Measurements from ENCODE around the gene SHOC2.

SHOC2 gene

GRCh38 chr10:110916554-110917346 lies 2.7 kb upstream of the SHOC2 start:
- no peak overlapping the region for H3K4me3 ChIP-seq (ENCODE audit: low read length)
- DNase-seq (ENCODE audit: low read depth), result peak; percentile 41
- no peak for TF ChIP-seq CTCF (conservative IDR thresholded peaks at IDR 0.05; ENCODE audit: low read depth, low read length)

GRCh38 chr10:110918269-110918642 lies 1.1 kb upstream of the SHOC2 start:
- H3K4me3 ChIP-seq (ENCODE audit: low read length), result peak overlapping the region; percentile 91
- peak; percentile 80 for DNase-seq (ENCODE audit: low read depth)
- no peak for TF ChIP-seq CTCF (conservative IDR thresholded peaks at IDR 0.05; ENCODE audit: low read depth, low read length)

GRCh38 chr10:110918643-110919348 lies 608 bp upstream of the SHOC2 start, which contains the start of gene BBIP1:
Gene BBIP1 (minus strand): TSS chr10:110919180. CDS start chr10:110918157, 1,023 bp downstream.
- DNase-seq (ENCODE audit: low read depth), result peak; percentile 99
- H3K4me3 ChIP-seq (ENCODE audit: low read length), result peak within 1 kb of the TSS; percentile 91
- no peak for TF ChIP-seq CTCF (conservative IDR thresholded peaks at IDR 0.05; ENCODE audit: low read depth, low read length)

- DNase-seq (ENCODE audit: low read depth), result no peak
- TF ChIP-seq CTCF (conservative IDR thresholded peaks at IDR 0.05; ENCODE audit: low read depth, low read length), result no peak
Measured at GRCh38 chr10:110919971-110920881, 822 bp downstream of the SHOC2 start.

GRCh38 chr10:110923856-110924493 lies 4.6 kb downstream of the SHOC2 start:
- DNase-seq (ENCODE audit: low read depth), result no peak
- H3K4me3 ChIP-seq (ENCODE audit: low read length), result no peak overlapping the region
- TF ChIP-seq CTCF (conservative IDR thresholded peaks at IDR 0.05; ENCODE audit: low read depth, low read length), result no peak

More at GRCh38 chr10:110919971-110920881, 822 bp downstream of the SHOC2 start:
- peak overlapping the region; percentile 90 for H3K4me3 ChIP-seq (ENCODE audit: low read length)

GRCh38 chr10:110927461-110927860 lies 8.1 kb downstream of the SHOC2 start:
- H3K4me3 ChIP-seq (ENCODE audit: low read length), result no peak overlapping the region
- TF ChIP-seq CTCF (conservative IDR thresholded peaks at IDR 0.05; ENCODE audit: low read depth, low read length), result no peak
- no peak for DNase-seq (ENCODE audit: low read depth)
